GM23248 (cell line): ENCODE results near the gene REPIN1. TPM values are rescaled to one million over a fixed set of nuclear protein-coding genes. Genes with fewer than 3 reads are reported as not detected.

Experiments used
- DNase-seq: peaks from one replicate; pipeline ENCODE4 v3.0.0-alpha.2; 2015
- H2AFZ ChIP-seq: fragments of 200-600 bp; sonication (generic); 2 replicates; pipeline ENCODE4 v1.6.1; 2016; ENCODE audit warnings: antibody characterized with exemption
- H3F3A ChIP-seq: fragments of 200-600 bp; sonication (generic); 2 replicates; pipeline ENCODE4 v1.6.1; 2016; ENCODE audit warnings: mild to moderate bottlenecking, antibody characterized with exemption, mixed run types; ENCODE audit not compliant: insufficient read depth
- H3K27ac ChIP-seq: fragments of 200-600 bp; sonication (generic); 2 replicates; pipeline ENCODE4 v1.5.1; 2016; ENCODE audit warnings: mild to moderate bottlenecking
- H3K27me3 ChIP-seq: fragments of 200-600 bp; sonication (generic); replicated peaks from 2 replicates; pipeline ENCODE4 v1.6.1; 2016; ENCODE audit warnings: mild to moderate bottlenecking; ENCODE audit not compliant: insufficient read depth
- H3K36me3 ChIP-seq: fragments of 200-600 bp; sonication (generic); 2 replicates; pipeline ENCODE4 v1.6.1; 2016; ENCODE audit warnings: low read depth, mild to moderate bottlenecking
- H3K4me1 ChIP-seq: fragments of 200-600 bp; sonication (generic); 2 replicates; pipeline ENCODE4 v1.6.1; 2016; ENCODE audit warnings: mild to moderate bottlenecking; ENCODE audit not compliant: insufficient read depth
- H3K4me2 ChIP-seq: fragments of 200-600 bp; sonication (generic); one replicate; pipeline ENCODE4 v1.6.1; 2016; ENCODE audit warnings: mild to moderate bottlenecking; ENCODE audit not compliant: unreplicated experiment
- H3K4me3 ChIP-seq: fragments of 200-600 bp; sonication (generic); 2 replicates; pipeline ENCODE4 v1.5.1; 2016; ENCODE audit warnings: mild to moderate bottlenecking
- H3K79me2 ChIP-seq: fragments of 200-600 bp; sonication (generic); 2 replicates; pipeline ENCODE4 v1.6.1; 2016; ENCODE audit warnings: mild to moderate bottlenecking; ENCODE audit not compliant: insufficient read depth
- H3K9ac ChIP-seq: fragments of 200-600 bp; sonication (generic); 2 replicates; pipeline ENCODE4 v1.6.1; 2016; ENCODE audit warnings: mild to moderate bottlenecking
- H3K9me2 ChIP-seq: fragments of 200-600 bp; sonication (generic); 2 replicates; pipeline ENCODE4 v1.6.1; 2016; ENCODE audit warnings: mixed run types, mild to moderate bottlenecking, moderate library complexity; ENCODE audit not compliant: insufficient read depth
- H3K9me3 ChIP-seq: fragments of 200-600 bp; sonication (generic); one replicate; pipeline ENCODE4 v1.6.1; 2017; ENCODE audit warnings: low read depth
- H4K20me1 ChIP-seq: fragments of 200-600 bp; sonication (generic); 2 replicates; pipeline ENCODE4 v1.6.0; 2016; ENCODE audit not compliant: insufficient read depth
- EZH2 ChIP-seq: fragments of 200-600 bp; sonication (generic); IDR thresholded peaks from 2 replicates; pipeline ENCODE4 v1.6.1; 2018; ENCODE audit warnings: antibody characterized with exemption, mild to moderate bottlenecking; ENCODE audit not compliant: insufficient read depth, poor library complexity, severe bottlenecking
- EZH2phosphoT487 ChIP-seq: fragments of 200-600 bp; sonication (generic); IDR thresholded peaks from 2 replicates; pipeline ENCODE4 v1.6.1; 2018; ENCODE audit warnings: antibody characterized with exemption, moderate library complexity, mild to moderate bottlenecking, low read depth; ENCODE audit not compliant: insufficient read depth
- WGBS, 2 experiments: methylation state at CpG; one replicate each; pipeline ENCODE4 v1.1.6; 2015 to 2017; ENCODE audit warnings: low lambda C conversion rate in 2 of 2, low coverage in 1 of 2; ENCODE audit errors: missing lambda C conversion rate in 2 of 2; 5-methylcytosine and 5-hydroxymethylcytosine counted together
- in situ Hi-C: fragments of 300-500 bp; cut with MboI; formaldehyde crosslinking; loops from 2 replicates; pipeline ENCODE4 v1.15.0; 2020
- polyA plus RNA-seq: library from polyadenylated mRNA; unstranded; fragments of >200 nt; fragmentation: Nextera tagmentation; extraction: Ambion mirVana; gene quantifications from 2 replicates; pipeline ENCODE4 v1.2.1, GENCODE V29; 2016
- total RNA-seq: library from RNA; depleted of rRNA; stranded (reverse); fragments of >200 nt; shearing (Covaris generic); gene quantifications from 2 replicates; pipeline ENCODE4 v1.2.3, GENCODE V29; 2014; rRNA removed

The REPIN1 gene
- 48.1 and 53.5 TPM in 2 replicates for total RNA-seq
- 15.8 and 17.3 TPM in 2 replicates for polyA plus RNA-seq

DNA sequence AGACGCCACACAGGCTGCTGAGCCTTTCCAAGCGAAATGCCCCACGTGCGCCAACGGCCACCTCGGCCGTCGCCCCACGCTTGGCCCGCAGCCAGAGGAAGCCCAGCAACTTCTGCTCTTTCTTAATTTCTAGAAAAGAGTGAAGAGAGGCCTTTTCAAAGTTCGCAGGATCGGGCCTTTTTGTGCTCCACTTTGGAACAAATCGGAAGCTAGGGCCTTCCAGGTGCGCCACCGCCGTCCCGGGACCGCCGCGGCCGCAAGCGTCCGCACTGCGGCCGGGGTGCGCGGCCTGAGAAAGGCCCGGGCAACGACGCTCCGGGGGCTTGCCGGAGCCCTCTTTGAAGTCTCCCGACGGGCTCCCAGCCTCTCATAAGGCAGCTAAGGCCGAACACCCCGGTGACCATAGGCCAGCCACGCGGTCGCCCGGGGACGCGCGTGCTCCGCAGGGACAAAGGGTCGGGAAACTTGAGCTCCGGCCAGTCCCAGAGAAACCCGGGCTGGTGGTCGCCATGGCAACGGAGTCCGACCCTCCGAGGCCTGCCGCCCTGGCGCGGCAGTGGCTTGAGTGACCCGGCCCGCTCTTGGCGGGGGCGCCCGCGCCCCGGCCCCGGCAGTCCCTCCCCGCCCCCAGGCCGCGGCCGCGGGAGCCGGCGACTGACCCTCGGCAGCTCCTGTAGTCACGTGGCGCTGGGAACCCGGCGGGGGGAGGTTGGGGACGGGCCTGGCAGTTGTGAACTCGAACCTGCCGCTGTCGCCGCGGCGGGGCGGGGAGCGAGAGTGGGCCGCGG, at the start of gene REPIN1:
TSS of gene REPIN1 (plus strand) at position 727 of the 788 bp plus-strand sequence. CDS start 890 bp downstream, outside the sequence.
- Histone ChIP-seq H2AFZ (peak within 1 kb of the TSS; percentile 91), H3K36me3 (no peaks in the 10 kb centered on the region), H4K20me1 (no peaks in the 10 kb centered on the region), H3K27ac (peak within 1 kb of the TSS; percentile 31), H3K9me3 (no peaks in the 10 kb centered on the region), H3K9ac (peak within 1 kb of the TSS; percentile 82), H3F3A (peaks cover 10% of the 10 kb centered on the region; the same call in 1 of the 2 replicates), H3K27me3 (no peaks in the 10 kb centered on the region), H3K4me3 (peak within 1 kb of the TSS; percentile 89), H3K79me2 (peaks cover 7% of the 10 kb centered on the region; the same call in 1 of the 2 replicates), H3K4me2 (peak within 1 kb of the TSS; percentile 84), H3K4me1 (peaks cover 19% of the 10 kb centered on the region), H3K9me2 (no peaks in the 10 kb centered on the region)
- TF ChIP-seq EZH2phosphoT487 (no peak), EZH2 (no peak)
- DNase-seq, result peak; percentile 85
- WGBS, 2 experiments, result 1 to 2% methylated on average over 56 to 72 of the region's 85 CpGs
- in situ Hi-C loops, result no loop called here

DNA sequence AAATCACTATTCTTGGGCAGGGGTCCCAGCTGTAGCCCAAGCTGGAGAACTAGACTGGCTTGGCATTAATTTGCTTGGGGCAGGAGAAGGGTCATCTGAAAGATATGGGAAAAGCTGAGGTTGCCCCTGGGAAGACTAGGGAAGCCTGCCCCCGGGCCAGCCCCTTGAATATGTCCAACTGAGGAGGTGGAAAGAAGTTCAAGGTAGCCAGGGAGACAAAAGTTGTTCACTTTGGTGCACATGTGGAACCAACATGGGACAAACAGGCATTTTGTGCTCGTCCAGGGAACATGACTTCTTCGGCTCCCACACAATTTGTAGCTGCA, 46.9 kb upstream of the REPIN1 start:
- no peaks in the 10 kb centered on the region for H3K9me2 ChIP-seq
- no peak for DNase-seq
- H3K36me3 ChIP-seq, result no peaks in the 10 kb centered on the region
- WGBS, 2 experiments, result 50 to 54% methylated on average over 3 of the region's 3 CpGs
- no peaks in the 10 kb centered on the region for H3K9me3 ChIP-seq
- no peak overlapping the region for H3K4me3 ChIP-seq
- no peaks in the 10 kb centered on the region for H3K79me2 ChIP-seq
- H3F3A ChIP-seq, result no peaks in the 10 kb centered on the region
- 0 out of 2 replicates have a peak, but pooled peaks cover 9% of the 10 kb centered on the region for H3K27me3 ChIP-seq
- H3K9ac ChIP-seq, result no peak overlapping the region
- H4K20me1 ChIP-seq, result no peaks in the 10 kb centered on the region
- TF ChIP-seq EZH2 (no peak), EZH2phosphoT487 (no peak)
- H2AFZ ChIP-seq, result no peak overlapping the region
- no peak overlapping the region for H3K27ac ChIP-seq
- no peak overlapping the region for H3K4me2 ChIP-seq
- no peaks in the 10 kb centered on the region for H3K4me1 ChIP-seq
- in situ Hi-C loops, result no loop called here

DNA sequence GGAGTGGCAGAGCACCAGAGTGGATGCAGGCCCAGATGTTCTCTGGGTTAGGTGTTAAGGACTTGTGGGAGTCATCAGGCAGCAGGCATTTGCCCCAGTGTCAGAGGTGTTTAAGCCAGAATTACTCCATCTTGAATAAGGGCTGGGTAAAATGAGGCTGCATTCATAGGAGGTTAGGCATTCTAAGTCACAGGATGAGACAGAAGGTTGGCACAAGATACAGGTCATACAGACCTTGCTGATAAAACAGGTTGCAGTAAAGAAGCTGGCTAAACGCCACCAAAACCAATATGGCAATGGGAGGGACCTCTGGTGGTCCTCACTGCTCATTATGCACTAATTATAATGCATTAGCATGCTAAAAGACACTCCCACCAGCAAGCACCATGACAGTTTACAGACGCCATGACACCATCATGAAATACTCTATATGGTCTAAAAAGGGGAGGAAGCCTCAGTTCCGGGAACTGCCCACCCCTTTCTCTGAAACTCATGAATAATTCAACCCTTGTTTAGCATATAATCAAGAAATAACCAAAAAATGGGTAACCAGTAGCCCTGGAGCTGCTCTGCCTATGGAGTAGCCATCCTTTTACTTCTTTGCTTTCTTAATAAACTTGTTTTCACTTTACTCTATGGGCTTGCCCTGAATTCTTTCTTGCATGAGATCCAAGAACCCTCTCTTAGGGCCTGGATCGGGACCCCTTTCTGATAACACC, 46.3 kb upstream of the REPIN1 start:
- Histone ChIP-seq H3K27ac (no peak overlapping the region), H3F3A (no peaks in the 10 kb centered on the region), H3K9me3 (no peaks in the 10 kb centered on the region), H3K9ac (no peak overlapping the region), H3K4me1 (no peaks in the 10 kb centered on the region), H3K4me3 (no peak overlapping the region), H3K36me3 (no peaks in the 10 kb centered on the region), H3K9me2 (no peaks in the 10 kb centered on the region), H3K79me2 (no peaks in the 10 kb centered on the region), H3K4me2 (no peak overlapping the region), H2AFZ (no peak overlapping the region), H3K27me3 (0 out of 2 replicates have a peak, but pooled peaks cover 9% of the 10 kb centered on the region), H4K20me1 (no peaks in the 10 kb centered on the region)
- TF ChIP-seq EZH2 (no peak), EZH2phosphoT487 (no peak)
- in situ Hi-C loops, result no loop called here
- 61 to 67% methylated on average over 4 of the region's 4 CpGs for WGBS, 2 experiments
- DNase-seq, result no peak

- no peak within 1 kb of the TSS for H3K27ac ChIP-seq
- H3F3A ChIP-seq, result no peaks in the 10 kb centered on the region
- in situ Hi-C loops, result no loop called here
- H2AFZ ChIP-seq, result peak within 1 kb of the TSS; percentile 46; the same call in 1 of the 2 replicates
- H4K20me1 ChIP-seq, result no peaks in the 10 kb centered on the region
- no peak for DNase-seq
- H3K27me3 ChIP-seq, result 0 out of 2 replicates have a peak, but pooled peaks cover 9% of the 10 kb centered on the region
- no peak within 1 kb of the TSS for H3K4me3 ChIP-seq
- no peaks in the 10 kb centered on the region for H3K9me2 ChIP-seq
- no peak within 1 kb of the TSS for H3K4me2 ChIP-seq
- H3K36me3 ChIP-seq, result no peaks in the 10 kb centered on the region
- H3K9ac ChIP-seq, result no peak within 1 kb of the TSS
- WGBS, 2 experiments, result 18 to 23% methylated on average over 60 to 82 of the region's 82 CpGs
- no peaks in the 10 kb centered on the region for H3K79me2 ChIP-seq
- no peaks in the 10 kb centered on the region for H3K9me3 ChIP-seq
- H3K4me1 ChIP-seq, result no peaks in the 10 kb centered on the region
- TF ChIP-seq EZH2 (no peak), EZH2phosphoT487 (no peak)
These were observed 45.6 kb upstream of the REPIN1 start, which contains the start of the genes ACTR3C and LRRC61 for GRCh38 chr7:150322833-150323681. TSS of gene ACTR3C (minus strand) at chr7:150323545. CDS start at chr7:150295296, 28,249 bp downstream. TSS of gene LRRC61 (plus strand) at chr7:150323355. CDS start at chr7:150336862, 13,507 bp downstream.
